GM18502 (cell line): ENCODE results near the gene PPIF.
A peak's percentile ranks its signal among the peaks of the same experiment; 100 is the strongest.

Experiments used
- ATAC-seq: cut with Tn5 transposase; IDR thresholded peaks from one replicate; pipeline ENCODE4 v1.9.1; 2021; ENCODE audit warnings: mild to moderate bottlenecking; ENCODE audit not compliant: unreplicated experiment, poor library complexity

PPIF gene

DNA sequence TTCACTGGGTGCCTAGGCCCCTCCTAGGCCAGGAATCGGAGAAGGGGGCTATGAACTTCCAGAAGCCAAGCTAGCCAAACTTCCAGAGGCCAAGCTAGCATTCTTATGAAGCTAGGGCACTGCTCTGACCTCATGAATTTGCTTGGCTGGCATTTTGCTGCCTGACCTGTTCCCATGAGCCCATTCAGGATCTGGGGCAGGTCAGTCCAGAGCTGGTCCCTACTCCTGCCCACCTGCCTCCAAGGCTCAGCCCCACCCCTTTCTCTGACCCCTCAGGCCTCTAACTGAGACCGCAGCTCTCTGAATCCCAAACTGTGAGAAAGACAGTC lies 1.3 kb upstream of the PPIF start:
- ATAC-seq = no peak

GRCh38 chr10:79346388-79347225 lies 662 bp upstream of the PPIF start:
- no peak for ATAC-seq

DNA sequence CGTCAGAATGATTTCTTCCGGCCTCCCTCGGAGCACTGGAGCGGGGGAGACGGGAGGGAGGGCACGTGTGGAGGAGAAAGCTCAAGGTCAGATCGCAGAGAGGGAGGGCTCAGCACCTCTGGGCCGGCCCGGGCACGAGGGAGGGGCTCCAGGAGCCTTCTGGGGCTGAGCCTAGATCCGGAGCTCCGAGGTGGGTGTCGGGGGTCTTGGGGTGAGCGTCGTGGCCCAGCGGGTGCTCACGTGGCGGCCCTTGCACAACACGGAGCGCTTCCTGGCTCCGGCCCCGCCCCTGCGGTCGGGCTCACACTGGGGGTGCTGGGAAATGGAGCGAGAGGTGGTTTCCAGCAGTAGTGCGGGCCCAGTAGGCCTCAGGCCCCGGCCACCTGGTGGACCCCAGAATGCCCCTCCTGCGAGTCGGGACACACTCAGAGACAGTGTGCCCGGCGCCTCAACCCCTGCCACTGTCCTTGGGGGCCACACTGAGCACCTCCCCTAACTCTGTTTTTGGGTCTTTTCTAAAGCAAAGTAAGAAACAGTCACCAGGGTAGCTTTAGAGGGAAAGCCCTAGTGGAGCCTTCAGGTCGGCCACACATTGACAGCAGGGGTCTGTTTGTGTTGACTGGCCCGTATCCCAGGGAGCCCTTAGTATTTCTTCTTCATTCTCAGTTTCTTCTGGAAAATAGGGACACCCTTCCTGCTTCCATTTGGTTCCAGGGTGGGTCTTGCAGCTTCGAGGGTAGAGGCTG lies 798 bp downstream of the PPIF start:
- peak; percentile 73 for ATAC-seq

DNA sequence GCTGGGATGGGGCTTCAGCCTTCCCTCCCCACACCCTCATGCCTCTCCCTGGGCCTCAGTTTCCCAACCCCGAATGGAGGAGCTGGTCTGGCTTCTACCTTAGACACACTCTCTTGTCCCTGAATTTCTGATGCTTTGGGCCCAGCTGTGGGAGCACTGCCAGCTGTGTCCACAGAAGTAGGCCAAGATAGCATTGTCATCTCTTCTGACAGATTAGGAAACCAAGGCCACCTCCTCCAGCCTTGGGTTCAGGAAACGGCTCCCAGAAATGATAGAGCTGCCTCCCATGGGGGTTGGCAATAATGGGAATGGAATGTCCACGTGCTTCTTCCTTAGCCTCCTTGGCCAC lies 1.3 kb downstream of the PPIF start:
- no peak for ATAC-seq

- no peak for ATAC-seq
Measured at GRCh38 chr10:79349072-79349491, 1.8 kb downstream of the PPIF start.

- no peak for ATAC-seq
Measured at GRCh38 chr10:79349766-79350406, 2.6 kb downstream of the PPIF start.

- no peak for ATAC-seq
Measured at GRCh38 chr10:79350407-79351154, 3.3 kb downstream of the PPIF start.

DNA sequence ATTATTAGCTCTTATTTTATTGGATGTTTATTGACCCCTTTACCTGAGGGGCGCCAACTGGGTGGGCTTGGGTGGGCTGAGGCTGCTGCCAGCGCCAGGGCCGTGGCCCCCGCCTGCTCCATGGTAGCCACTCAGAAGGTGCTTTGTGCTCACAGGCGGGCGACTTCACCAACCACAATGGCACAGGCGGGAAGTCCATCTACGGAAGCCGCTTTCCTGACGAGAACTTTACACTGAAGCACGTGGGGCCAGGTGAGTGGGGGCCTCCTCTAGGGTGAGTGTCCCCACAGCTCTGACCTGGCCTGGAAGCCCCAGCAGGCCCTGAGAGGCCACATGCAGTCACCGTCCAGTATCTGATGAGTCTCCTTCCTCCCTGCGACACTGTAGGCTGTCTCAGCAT lies 4.1 kb downstream of the PPIF start:
- no peak for ATAC-seq

- no peak for ATAC-seq
Measured at GRCh38 chr10:79352035-79352877, 5.0 kb downstream of the PPIF start.

- ATAC-seq = no peak
Measured at GRCh38 chr10:79353000-79353406, 5.7 kb downstream of the PPIF start.

- no peak for ATAC-seq
Measured at GRCh38 chr10:79353726-79354125, 6.5 kb downstream of the PPIF start.

DNA sequence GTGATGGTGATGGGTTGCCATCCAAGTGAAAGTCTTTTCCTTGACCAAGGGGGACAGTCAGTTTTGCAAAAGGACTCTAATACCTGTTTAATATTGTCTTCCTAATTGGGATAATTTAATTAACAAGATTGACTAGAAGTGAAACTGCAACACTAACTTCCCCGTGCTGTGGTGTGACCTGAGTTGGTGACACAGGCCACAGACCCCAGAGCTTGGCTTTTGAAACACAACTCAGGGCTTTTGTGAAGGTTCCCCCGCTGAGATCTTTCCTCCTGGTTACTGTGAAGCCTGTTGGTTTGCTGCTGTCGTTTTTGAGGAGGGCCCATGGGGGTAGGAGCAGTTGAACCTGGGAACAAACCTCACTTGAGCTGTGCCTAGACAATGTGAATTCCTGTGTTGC lies 6.9 kb downstream of the PPIF start:
- ATAC-seq = peak; percentile 38

GRCh38 chr10:79354615-79355014 lies 7.3 kb downstream of the PPIF start:
- no peak for ATAC-seq

DNA sequence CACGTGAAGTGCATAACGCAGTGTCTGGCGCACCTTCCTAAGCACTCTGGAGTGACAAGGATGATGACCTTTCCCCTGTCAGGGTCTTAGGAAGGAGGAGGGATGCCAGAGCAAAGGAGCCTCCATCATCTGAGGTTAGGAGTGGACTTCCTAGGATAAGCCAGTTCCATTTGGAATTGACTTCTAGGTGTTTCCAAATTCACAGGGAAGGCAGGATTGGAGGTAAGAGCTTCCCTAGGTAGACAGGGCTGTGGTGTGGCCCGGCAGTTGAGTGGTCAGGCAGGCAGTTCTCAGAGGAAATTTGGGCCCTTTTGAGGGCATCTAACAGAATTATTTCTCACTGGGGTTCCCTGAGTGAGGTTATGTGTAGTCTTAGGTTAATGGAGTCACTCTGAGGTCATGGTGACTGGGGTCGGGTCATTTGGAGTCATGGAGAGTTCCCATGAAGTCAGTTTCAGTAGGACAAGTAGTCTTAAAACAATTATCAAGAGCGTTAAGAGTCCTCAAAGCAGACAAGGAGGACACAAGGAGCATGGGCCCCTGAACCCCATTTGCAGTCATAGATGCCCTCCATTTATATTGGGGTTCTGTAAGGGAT lies 8.2 kb downstream of the PPIF start:
- ATAC-seq = no peak

DNA sequence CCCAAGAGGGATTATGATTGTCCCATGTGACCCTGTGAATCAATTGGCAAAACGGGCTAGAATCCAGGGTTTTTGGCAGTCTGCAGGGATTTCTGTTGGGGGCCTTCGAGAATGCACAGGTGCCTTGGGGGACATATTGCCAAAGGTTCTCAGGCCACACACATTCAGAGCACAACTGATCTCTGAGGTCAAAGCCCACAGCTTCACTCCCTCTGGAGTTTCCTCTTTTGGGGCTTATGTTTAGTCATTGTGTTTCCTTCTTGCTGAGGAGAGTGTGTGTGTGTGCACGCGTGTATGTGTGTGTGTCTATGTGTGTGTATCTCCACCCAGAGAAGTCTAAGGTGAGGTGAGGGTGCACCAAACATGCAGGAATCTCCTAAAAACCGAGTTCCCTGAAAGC lies 8.8 kb downstream of the PPIF start:
- ATAC-seq = no peak

DNA sequence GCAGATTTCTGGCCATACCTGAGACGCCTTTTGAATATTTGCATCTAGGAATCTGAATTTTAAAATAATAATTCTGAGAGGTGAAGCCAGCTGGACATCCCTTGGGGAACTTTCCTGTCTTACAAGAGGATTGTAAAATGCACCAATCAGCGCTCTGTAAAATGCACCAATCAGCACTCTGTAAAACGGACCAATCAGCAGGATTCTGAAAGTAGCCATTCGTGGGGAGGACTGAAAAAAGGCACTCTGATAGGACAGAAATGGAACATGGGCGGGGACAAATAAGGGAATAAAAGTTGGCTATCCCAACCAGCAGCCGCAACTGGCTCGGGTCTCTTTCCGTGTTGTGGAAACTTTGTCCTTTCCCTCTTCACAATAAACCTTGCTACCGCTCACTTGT lies 9.9 kb downstream of the PPIF start:
- ATAC-seq = no peak

DNA sequence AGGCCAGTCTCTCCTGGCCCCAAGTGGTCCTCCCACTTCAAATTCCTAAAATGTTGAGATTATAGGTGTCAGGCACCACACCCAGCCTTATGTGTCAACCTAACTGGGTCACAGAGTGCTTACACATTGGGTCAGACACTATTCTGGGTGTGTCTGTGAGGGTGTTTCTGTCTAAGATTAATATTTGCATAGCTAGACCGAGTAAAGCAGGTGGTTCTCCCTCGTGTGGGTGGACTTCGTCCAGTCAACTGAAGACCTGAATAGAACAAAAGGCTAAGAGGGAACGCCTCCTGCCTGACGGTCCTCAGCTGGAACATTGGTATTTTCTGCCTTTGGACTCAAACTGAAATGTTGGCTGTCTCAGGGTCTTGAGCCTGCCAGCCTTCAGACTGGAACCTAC lies 11.5 kb downstream of the PPIF start:
- ATAC-seq = peak; percentile 48

GRCh38 chr10:79359816-79360498 lies 12.7 kb downstream of the PPIF start:
- ATAC-seq = no peak
